T47D (cell line): Measurements from ENCODE around the gene SLC2A8.

ENCODE experiments used
- DNase-seq, 2 experiments: peaks; one replicate each; pipeline versions ENCODE4 v3.0.0 to v3.0.0-alpha.2; 2011 to 2012; ENCODE audit warnings: low read depth in 1 of 2, low spot score in 1 of 2
- JUND ChIP-seq: IDR thresholded peaks from 2 replicates; pipeline ENCODE4 v1.6.1; 2012; ENCODE audit warnings: low read depth
- in situ Hi-C: cut with HindIII; loops from 2 replicates; pipeline ENCODE4 v1.10.0; 2016; ENCODE audit warnings: low sequenced_read_pairs, low pct_unique_long_range_greater_than_20kb

SLC2A8 gene

DNA sequence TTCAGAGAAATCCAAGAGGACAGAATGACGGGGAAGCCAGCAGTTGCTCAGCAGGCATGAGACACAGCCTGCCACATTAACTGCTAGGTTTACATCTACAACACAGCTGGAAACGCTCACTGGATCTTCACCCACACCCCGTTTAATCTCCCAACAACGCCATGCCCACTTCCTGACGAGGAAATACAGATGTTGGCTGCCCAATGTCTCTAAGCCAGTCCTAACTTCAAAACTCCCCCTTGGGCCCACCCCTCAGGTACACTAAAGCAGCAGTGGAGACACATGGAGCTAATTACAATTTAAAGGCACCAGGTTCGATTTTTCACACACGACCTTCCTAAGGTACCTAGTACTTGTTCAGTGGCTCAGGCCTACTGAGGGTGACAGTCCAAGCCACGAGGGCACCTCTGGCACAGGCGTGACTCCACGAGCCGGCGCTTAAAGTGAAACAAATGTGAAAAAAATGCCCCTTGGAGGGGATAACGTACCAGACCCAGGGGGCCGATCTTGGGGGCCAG, 53.3 kb downstream of the SLC2A8 start:
- no peak for TF ChIP-seq JUND
- DNase-seq = peak in 1 of 2 experiments; percentile 20
- in situ Hi-C loops = no loop called here

DNA sequence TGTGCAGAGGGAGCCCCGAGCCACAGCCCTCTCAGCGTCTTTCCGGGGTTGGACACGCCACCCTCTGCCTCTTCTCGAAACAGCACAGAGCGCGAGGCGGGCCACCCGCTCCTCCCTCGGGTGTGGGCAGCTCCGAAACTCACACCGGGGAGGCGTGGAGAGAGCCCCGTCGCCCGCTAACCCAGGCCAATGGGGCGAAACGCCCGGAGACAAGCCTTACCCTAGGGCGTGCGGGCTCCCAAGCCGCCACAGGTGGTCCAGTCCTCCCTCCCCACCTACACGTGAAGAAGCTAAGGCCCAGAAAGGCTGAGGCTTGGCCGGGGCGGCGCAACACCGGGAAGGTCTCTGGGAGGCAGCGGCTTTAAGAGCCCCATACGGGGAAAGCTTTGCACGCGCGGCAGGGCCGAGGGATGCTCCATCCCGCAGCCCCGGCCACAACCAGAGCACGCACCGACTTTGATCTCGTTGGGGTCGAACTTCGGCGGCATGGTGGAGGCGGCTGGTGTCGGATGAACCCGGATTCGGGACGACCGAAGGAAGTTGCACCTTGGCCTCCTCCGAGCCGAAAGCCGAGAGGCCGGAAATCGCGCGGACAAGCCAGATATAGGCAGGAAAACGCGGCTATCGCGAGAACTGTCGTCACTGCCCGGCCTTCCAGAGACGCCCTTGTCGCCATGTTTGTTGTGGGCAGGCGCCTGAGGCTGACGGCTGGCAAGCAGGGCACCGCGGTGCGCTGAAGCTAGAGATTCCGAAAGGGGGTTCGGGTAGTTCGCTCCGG, 54.0 kb downstream of the SLC2A8 start, which contains the start of the genes LRSAM1 and RPL12:
LRSAM1 (plus strand) TSS at position 681 of the 778 bp plus-strand sequence. CDS start 3,018 bp downstream, outside the sequence.
RPL12 (minus strand) TSS at position 577 of the 778 bp plus-strand sequence; CDS start at position 488, 89 bp downstream.
- peak; percentile 94 to 98 for DNase-seq
- TF ChIP-seq JUND = no peak
- in situ Hi-C loops = no loop called here

DNA sequence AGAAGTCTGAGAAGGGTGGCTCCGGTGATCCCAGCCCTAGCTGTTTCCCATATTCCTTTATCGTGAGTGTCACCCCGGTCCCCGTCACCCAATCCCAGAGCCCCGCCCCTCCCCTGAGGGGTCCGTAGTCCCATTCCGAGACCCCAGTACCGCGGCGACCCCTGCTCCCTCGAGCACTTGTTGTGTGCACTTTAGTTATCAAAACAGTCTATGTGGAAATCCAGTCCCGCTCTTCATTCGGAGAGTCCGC, 54.6 kb downstream of the SLC2A8 start:
- in situ Hi-C loops = no loop called here
- no peak for TF ChIP-seq JUND
- no peak for DNase-seq

DNA sequence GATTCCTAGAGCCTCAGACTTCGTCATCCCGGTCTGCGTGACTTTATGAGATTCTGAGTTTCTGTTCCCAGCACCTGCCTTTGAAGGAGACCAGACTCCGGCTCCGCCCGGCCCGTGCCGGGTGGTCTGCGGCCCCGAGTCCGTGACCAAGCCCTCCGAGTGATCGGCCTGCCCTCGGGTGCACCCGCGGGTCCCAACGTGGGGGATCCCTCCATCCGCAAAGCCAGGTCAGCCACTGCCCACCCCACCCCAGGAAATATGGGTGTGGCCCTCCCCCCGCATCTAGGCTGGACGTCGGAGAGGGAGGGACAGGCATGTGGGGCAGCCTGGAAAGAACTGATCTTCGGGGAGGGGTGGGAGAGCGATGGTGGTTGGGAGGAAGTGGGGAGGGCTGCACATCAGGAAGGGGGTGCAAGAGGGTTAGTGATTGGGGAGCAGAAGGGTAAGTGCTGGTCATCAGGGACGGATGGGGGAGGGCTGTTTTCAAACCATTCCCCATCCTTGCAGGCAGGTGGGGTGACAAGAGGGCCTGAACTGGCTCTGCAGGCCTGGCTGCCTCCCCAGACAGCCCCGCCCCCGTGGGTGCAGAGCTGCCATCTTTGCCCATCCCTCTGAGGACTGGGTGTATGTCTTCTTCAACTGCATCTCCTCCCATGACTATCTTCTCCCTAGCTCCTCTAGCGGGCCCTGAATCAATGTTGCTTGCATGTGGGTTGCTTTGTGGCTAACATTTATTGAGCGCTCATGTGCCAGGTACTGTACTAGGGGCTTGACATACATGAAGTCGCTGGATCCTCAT, 55.1 kb downstream of the SLC2A8 start:
- in situ Hi-C loops = no loop called here
- peak; percentile 78 to 91 for DNase-seq
- no peak for TF ChIP-seq JUND

DNA sequence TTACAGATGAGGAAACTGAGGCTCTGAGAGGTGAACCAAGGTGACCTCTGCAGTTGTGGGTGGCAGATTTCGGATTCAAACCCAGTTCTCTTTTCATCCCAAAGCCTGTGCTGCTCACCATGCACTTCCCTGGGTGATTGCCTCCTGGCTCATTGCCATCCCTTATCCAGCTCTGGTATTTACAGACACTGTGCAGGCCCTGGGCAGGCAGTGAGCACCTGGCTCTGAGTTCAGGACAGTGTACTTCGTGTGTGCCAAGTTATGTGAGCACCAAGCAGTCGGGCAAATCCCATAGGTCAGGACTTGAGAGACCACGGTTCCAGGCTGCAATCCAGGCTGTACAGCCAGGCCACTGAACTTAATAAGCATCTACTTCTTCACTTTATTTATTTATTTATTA, 55.7 kb downstream of the SLC2A8 start:
- no peak for TF ChIP-seq JUND
- in situ Hi-C loops = no loop called here
- DNase-seq = peak in 1 of 2 experiments; percentile 81

DNA sequence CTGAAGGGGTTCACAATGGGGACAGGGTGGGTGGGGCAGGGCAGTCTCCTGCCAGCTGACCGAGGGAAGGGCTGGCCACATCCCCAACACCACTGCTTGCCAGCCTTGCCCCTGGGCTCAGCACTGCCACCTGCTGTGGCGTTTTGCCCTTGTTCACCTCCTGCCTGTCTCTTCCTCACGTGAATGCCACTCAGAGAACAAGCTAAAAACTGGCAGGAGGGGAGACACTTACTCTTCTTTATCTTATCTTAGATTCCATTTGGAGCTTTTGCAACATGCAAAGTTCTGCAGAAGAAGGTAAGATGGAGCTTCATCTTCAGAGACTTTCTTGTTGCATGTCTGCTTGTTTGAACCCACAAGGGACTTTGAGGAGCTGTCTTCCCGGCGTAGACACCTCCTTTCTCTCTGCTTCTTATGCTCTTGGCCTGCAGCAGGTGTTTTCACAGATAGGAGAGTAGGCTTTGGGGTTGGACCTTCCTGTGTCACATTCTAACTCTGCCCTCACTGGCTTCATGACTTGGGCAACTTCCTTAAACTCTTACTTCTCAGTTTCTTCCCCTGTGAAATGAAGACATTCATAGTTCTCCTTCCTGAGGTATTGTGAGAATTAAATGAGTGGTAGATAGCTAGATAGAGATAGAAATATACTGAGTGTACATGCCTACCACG, 58.5 kb downstream of the SLC2A8 start:
- no peak for TF ChIP-seq JUND
- DNase-seq = peak; percentile 60 to 66
- in situ Hi-C loops = no loop called here

DNA sequence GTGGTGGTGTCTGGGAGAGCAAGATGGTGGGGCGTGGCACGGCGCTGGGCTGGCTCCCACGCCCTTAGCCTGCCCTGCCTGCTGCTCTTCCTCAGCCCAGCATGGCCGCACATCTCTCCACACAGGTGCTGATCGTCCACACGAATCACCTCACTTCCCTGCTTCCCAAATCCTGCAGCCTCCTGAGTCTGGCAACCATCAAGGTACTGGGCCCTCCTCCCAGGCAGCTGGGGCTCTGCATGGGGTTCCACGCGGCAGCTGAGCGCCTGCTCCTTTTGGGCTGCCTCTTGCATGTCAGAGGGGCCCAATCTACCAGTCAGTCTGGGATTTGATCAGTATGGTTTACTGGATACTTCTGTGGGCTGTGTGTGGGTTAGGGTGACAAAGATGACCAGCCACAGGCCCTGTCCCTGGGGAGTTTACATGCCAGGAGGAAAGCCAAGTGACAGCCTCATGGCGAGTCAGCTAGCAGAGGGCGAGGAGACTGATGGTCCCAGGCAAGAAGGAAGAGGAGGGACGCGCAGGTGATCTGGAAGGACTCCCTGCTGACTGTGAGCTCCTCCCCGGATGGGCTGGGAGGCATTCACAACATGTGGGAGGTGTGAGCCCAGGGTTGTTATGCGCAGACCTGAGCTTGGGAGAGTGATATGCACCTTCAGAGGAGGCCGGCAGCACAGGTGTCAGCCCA, 60.4 kb downstream of the SLC2A8 start:
- no peak for TF ChIP-seq JUND
- DNase-seq = no peak
- in situ Hi-C loops = no loop called here
